Stimulated activated CD4-positive, alpha-beta T cell treated with anti-CD3 and anti-CD28 coated beads, Interleukin-4, amount 100 ng/mL, for 24 hours (primary cell): Measurements from ENCODE around the gene CPSF2.
"Not testable (repeated sequence)": the region's sequence is repeated elsewhere in the genome, so short reads cannot be mapped to it uniquely, and the experiment has no call there.

Experiments used
- DNase-seq: peaks from one replicate; pipeline ENCODE4 v3.0.0-alpha.2; 2020

Gene CPSF2

GRCh38 chr14:92161521-92161920 is 39.8 kb downstream of the CPSF2 start:
- DNase-seq, result no peak

DNA sequence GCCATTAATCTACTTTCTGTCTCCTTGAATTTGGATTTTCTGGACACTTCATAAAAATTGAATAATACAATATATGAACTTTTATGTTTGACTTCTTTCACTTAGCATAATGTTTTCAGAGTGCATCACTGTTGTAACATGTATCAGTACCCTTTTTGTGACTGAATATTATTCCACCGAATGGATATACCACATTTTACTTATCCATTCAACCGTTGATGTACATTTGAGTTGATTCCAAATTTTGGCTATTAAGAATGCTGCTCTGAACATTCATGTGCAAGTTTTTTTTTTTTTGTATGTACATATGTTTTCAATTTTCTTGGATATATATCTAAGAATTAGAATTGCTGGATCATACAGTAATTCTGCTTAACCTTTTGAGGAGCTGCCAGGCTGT is 43.2 kb downstream of the CPSF2 start:
- no peak for DNase-seq

GRCh38 chr14:92173668-92174067 is 51.9 kb downstream of the CPSF2 start:
- DNase-seq, result no peak

- no peak for DNase-seq
These were observed 54.0 kb downstream of the CPSF2 start for GRCh38 chr14:92175811-92176210.

GRCh38 chr14:92176476-92176875 is 54.7 kb downstream of the CPSF2 start:
- no peak for DNase-seq

DNA sequence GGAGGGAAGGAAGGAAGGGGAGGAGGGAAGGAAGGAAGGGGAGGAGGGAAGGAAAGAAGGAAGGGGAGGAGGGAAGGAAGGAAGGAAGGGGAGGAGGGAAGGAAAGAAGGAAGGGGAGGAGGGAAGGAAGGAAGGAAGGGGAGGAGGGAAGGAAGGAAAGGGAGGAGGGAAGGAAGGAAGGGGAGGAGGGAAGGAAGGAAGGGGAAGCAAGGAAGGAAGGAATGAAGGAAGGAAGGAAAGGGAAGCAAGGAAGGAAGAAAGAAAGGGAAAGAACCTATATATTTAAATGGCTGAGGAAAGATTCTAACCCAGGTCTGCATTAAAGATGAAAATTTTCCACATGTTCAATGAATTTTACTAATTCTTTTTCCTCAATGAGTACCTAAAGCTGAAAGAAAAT is 57.4 kb downstream of the CPSF2 start:
- not testable (repeated sequence) for DNase-seq

- DNase-seq, result no peak
These were observed 63.8 kb downstream of the CPSF2 start for GRCh38 chr14:92185559-92185958.

DNA sequence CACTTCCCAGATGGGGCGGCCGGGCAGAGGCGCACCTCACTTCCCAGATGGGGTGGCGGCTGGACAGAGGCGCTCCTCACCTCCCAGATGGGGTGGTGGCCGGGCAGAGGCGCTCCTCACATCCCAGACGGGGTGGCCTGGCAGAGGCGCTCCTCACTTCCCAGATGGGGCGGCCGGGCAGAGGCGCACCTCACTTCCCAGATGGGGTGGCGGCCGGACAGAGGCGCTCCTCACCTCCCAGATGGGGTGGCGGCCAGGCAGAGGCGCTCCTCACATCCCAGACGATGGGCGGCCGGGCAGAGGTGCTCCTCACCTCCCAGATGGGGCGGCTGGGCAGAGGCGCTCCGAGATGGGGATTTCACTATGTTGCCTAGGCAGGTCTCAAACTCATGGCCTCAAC is 65.8 kb downstream of the CPSF2 start:
- not testable (repeated sequence) for DNase-seq

- no peak for DNase-seq
These were observed 69.0 kb downstream of the CPSF2 start for GRCh38 chr14:92190768-92191167.

GRCh38 chr14:92198804-92199203 is 77.0 kb downstream of the CPSF2 start:
- DNase-seq, result no peak

DNA sequence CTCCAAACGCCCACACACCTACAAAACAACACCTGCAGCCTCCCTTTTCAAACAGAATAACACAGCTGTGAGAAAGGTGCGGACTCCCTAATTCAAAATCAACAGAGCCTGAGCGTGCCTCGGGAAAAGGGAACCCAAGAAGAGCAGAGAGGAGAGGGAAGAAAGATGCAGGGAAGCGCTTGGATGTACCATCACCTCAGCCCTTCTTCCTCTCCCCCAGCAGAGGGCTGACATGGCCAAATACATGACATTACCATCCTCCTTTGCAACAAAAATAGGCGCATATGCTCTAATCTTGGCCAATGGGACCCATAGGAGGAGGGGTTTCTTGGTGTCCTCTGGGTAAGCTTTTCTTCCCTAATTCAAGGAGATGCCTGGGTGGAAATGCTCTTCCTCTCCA is 78.0 kb downstream of the CPSF2 start:
- DNase-seq, result no peak

DNA sequence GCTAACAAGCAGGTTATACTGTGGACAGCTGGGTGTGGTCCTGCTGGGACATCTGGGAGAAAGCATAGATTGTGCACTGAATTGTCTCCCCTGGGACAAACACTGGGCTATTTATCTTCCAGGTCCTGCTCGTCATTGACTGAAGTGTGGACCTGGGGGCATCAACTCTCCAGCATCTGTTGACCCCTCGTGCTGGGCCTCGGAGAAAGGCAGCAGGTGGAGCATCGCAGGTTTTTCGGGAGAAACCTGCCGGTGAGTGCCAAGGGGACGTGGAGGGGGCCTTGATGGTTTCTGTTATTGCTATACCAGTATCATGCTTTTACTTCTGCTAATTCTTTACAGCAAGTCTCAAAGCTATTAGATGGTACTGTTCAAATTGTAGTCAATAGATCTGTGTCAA is 81.3 kb downstream of the CPSF2 start:
- DNase-seq, result no peak

DNA sequence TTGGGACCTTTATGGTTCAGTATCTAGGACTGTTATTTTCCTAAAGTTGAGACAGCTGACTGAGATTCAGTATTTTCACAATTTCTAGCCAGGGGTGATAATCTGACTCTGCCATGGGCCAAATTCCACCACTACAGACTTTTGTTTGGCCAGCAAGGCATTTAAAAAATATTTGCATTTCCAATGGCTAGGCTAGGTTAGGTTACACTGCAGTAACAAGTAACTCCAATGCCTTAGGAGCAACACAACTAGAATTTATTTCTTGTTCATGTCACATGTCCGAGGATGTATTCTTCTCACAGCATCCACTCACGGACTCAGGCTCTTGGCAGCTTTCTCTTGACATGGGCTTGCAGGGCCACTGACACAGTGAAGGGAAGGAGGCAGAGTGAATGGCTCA is 83.0 kb downstream of the CPSF2 start:
- no peak for DNase-seq

- no peak for DNase-seq
These were observed 85.5 kb downstream of the CPSF2 start for GRCh38 chr14:92207012-92207927.

- no peak for DNase-seq
These were observed 86.1 kb downstream of the CPSF2 start for GRCh38 chr14:92207928-92208265.

GRCh38 chr14:92209141-92209540 is 87.4 kb downstream of the CPSF2 start:
- no peak for DNase-seq

GRCh38 chr14:92213125-92213524 is 91.4 kb downstream of the CPSF2 start:
- not testable (repeated sequence) for DNase-seq

DNA sequence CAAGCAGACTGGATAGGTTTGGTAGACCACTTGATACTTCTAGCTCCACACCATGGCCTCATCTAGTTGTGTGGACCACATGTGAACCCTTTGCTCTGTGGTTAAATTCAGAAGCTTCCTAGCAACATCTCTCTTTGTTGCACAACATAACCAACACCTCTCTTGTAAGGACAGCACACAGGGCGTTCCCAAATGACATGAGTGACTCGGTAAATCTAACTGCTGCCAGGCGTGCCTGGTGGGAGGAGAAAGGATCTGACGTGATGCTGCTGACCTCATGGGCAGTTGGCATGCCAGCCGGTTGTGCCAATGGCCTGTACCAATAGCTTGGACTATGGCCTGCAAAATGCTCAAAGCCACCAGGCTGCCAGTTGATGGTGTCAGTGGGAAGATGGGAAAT is 93.8 kb downstream of the CPSF2 start:
- DNase-seq, result no peak

GRCh38 chr14:92217936-92218335 is 96.2 kb downstream of the CPSF2 start:
- DNase-seq, result no peak
